Activated naive CD4-positive, alpha-beta T cell treated with anti-CD3 and anti-CD28 coated beads for 36 hours (primary cell): ENCODE data around the gene TOR4A. TPM values are rescaled to one million over a fixed set of nuclear protein-coding genes. Genes with fewer than 3 reads are reported as not detected.

Experiments used
- CTCF ChIA-PET: fragments of 350-600 bp; sonication (Branson Sonifier 250); formaldehyde crosslinking; loops from one replicate; lab custom pipeline; 2021; ENCODE audit warnings: antibody characterized with exemption; lab: Charles Lee
- DNase-seq: peaks from one replicate; pipeline ENCODE4 v3.0.0-alpha.2; 2020
- H3K27ac Mint-ChIP-seq: one replicate; pipeline ENCODE4 v1.8.0; 2021; ENCODE audit warnings: mild to moderate bottlenecking, mixed read lengths
- H3K27me3 Mint-ChIP-seq: one replicate; pipeline ENCODE4 v1.8.0; 2021; ENCODE audit warnings: low read depth, mixed read lengths
- H3K36me3 Mint-ChIP-seq: one replicate; pipeline ENCODE4 v1.8.0; 2021; ENCODE audit warnings: low read depth, mixed read lengths
- H3K4me1 Mint-ChIP-seq: one replicate; pipeline ENCODE4 v1.8.0; 2021; ENCODE audit warnings: low read depth, mixed read lengths
- H3K4me3 Mint-ChIP-seq: one replicate; pipeline ENCODE4 v1.8.0; 2021; ENCODE audit warnings: mild to moderate bottlenecking, moderate library complexity, mixed read lengths
- H3K9me3 Mint-ChIP-seq: one replicate; pipeline ENCODE4 v1.8.0; 2021; ENCODE audit warnings: mixed read lengths
- intact Hi-C: fragments of 100-400 bp; cut with micrococcal nuclease; formaldehyde crosslinking; loops from one replicate; pipeline ENCODE4 v1.15.1; 2023
- total RNA-seq, 2 experiments: library from RNA; stranded (reverse); gene quantifications; one replicate each; pipeline ENCODE4 v1.2.3, GENCODE V29; 2021

Gene TOR4A
- total RNA-seq, 2 experiments from 2014 or later: 0.93 to 1.1 TPM

DNA sequence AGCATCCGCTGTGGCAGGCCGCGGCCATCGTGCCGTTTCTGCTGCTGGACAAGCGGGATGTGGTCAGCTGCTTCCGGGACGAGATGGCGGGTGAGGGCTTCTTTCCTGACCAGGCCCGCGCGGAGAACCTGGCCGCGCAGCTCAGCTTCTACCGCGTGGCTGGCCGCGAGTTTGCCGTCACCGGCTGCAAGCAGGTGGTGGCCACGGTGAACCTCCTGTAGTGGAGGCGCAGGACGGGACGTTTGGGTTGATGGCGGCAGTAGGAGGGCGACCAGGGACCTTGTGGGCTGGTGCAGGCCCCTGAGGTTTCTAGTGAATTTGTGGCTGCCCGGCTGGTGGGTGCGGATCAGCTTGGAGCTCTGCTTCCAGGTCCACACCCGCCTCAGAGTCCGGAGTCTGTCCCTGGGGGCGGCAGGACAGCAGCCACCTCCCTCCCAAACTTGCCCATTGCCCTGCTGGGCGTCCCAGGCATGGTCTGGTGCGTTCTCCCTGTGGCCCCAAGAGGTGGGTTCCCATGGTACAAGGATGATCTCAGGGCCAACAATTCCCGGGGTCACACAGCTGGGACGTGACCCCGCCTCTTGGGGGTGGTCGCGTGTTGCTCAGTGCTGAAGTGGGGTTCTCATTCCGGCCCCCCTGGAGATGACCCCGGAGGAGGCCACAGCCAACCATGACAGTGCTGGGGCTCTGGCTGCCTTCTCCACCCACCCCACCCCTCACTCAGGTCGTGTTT, 2.4 kb downstream of the TOR4A start:
- H3K4me3 Mint-ChIP-seq: no peak overlapping the region
- CTCF ChIA-PET: no interaction called here
- no peak overlapping the region for H3K27ac Mint-ChIP-seq
- intact Hi-C loops: no loop called here
- peaks cover 13% of the 10 kb centered on the region for H3K27me3 Mint-ChIP-seq
- DNase-seq: no peak
- H3K9me3 Mint-ChIP-seq: no peaks in the 10 kb centered on the region
- peaks cover 11% of the 10 kb centered on the region for H3K4me1 Mint-ChIP-seq
- no peaks in the 10 kb centered on the region for H3K36me3 Mint-ChIP-seq

DNA sequence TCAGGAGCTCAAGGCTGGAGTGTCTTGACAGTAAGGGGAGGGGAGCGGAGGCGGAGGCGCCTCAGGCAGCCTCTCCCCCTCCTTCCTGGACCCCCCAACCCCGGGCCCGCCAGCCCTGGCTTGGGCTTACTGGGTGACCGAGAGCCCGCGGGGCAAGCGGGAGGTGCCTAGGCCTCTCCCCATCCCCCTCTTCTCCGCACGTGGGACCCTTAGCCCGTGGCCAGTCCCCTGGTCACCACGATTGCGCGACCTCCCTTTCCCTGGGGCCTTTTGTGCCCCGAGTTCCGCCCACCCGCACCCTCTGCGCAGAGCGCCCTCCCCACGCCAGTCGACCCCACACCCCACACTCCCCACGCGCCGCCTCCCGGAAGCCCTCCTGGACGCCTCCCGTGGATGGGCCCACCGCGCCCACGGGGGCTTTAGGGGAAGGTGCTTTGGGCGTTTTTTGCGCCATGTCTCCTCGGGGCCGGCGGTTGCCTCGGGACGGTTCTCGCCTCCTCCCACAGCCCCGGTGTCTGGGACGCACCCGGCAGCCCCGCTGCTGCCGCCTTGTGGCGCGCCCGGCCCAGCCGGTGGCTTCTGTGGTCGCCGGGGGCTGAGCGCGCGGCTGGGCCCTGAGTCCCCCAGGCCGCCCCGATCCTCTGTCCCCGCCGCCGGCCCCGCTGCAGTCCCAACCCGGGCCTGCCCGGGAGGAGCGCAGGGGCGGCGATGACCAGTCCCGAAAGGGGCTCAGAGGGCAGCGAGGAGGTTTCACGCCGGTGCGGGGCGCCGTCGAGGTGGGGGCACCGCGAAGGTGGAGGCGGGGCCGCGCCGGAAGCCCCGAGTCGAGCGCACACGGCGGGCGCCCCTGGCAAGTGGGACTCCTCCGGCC, 3.2 kb downstream of the TOR4A start:
- Mint-ChIP-seq H3K4me1 (peaks cover 9% of the 10 kb centered on the region), H3K9me3 (no peaks in the 10 kb centered on the region), H3K4me3 (no peak overlapping the region), H3K27me3 (peaks cover 13% of the 10 kb centered on the region), H3K27ac (no peak overlapping the region), H3K36me3 (no peaks in the 10 kb centered on the region)
- no peak for DNase-seq
- intact Hi-C loops: no loop called here
- CTCF ChIA-PET: no interaction called here

- H3K27me3 Mint-ChIP-seq: peaks cover 13% of the 10 kb centered on the region
- no peaks in the 10 kb centered on the region for H3K36me3 Mint-ChIP-seq
- no peak for DNase-seq
- intact Hi-C loops: no loop called here
- H3K4me3 Mint-ChIP-seq: no peak overlapping the region
- H3K27ac Mint-ChIP-seq: no peak overlapping the region
- H3K9me3 Mint-ChIP-seq: no peaks in the 10 kb centered on the region
- CTCF ChIA-PET: no interaction called here
- peaks cover 8% of the 10 kb centered on the region for H3K4me1 Mint-ChIP-seq
These were observed 4.0 kb downstream of the TOR4A start for GRCh38 chr9:137281345-137282116.

GRCh38 chr9:137286975-137287383, 9.5 kb downstream of the TOR4A start:
- Mint-ChIP-seq H3K27me3 (peaks cover 10% of the 10 kb centered on the region), H3K4me3 (no peak overlapping the region), H3K4me1 (no peaks in the 10 kb centered on the region), H3K36me3 (no peaks in the 10 kb centered on the region), H3K27ac (no peak overlapping the region), H3K9me3 (no peaks in the 10 kb centered on the region)
- CTCF ChIA-PET: interaction anchor here (0.6 to 1.3 kb wide), 7 partner anchors 10 to 306 kb away, joined by 3 to 6 read pairs (median 4); partner anchors contain the start of gene TOR4A
- intact Hi-C loops: no loop called here
- peak; percentile 46 for DNase-seq

DNA sequence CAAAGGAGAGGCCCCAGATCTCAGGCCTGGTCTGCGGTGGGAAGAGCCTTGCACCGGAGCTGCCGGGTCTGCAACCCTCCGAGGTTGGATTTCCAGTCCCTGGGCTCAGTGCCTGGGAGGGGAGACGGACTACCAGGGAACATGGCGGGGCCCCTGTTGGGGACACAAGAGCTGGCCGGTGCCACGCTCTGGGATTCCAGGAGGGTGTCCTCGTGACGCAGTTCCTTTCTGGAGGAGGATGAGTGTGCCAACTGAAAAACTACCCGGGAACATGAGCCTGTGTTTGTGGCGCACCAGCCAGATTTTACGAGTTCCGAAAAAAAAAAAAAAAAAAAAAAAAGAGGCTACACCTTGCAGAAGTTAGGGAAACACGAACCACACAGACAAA, 15.6 kb downstream of the TOR4A start:
- Mint-ChIP-seq H3K36me3 (no peaks in the 10 kb centered on the region), H3K27me3 (peaks cover 20% of the 10 kb centered on the region), H3K4me3 (no peak overlapping the region), H3K9me3 (peaks cover 1% of the 10 kb centered on the region), H3K27ac (no peak overlapping the region), H3K4me1 (peaks cover 8% of the 10 kb centered on the region)
- CTCF ChIA-PET: interaction anchor here (0.6 to 1.4 kb wide), 2 partner anchors 113 to 232 kb away, joined by 3 read pairs; no protein-coding TSS in a partner anchor
- intact Hi-C loops: no loop called here
- no peak for DNase-seq

DNA sequence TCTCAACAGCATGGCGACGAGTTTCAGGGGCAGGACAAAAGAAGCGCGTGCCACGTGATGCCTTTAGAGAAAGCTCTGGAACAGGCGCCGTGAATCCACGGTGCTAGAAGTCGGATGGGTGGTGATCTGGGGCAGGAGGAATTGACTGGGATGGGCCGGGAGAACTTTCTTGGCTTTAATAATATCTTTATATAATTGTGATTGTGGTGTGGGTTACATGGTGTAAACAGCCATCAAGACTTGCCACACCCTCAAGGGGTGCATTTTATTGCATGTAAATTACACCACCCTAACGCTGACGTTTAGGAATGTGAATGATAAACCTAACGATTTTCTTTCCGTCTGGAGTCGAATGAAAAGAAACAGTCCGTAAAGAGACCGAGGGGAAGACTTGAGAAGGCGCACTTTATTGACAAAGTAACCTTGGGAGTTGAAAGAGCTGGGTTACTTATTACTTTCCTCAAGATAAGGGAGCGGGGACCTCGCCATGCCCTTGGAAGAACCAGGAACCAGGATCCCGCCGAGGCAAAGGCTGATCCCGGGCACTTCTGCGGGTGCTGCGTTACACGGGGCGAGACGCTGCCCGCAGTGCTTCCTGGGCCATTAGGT, 16.1 kb downstream of the TOR4A start:
- CTCF ChIA-PET: interaction anchor here (0.6 to 1.4 kb wide), 3 partner anchors 113 to 231 kb away, joined by 3 read pairs; no protein-coding TSS in a partner anchor
- H3K9me3 Mint-ChIP-seq: peaks cover 1% of the 10 kb centered on the region
- intact Hi-C loops: loop anchor here (1.0 kb wide), 1 partner anchor 152 kb away; no protein-coding TSS in a partner anchor
- peaks cover 20% of the 10 kb centered on the region for H3K27me3 Mint-ChIP-seq
- H3K36me3 Mint-ChIP-seq: no peaks in the 10 kb centered on the region
- no peak for DNase-seq
- peaks cover 8% of the 10 kb centered on the region for H3K4me1 Mint-ChIP-seq
- H3K4me3 Mint-ChIP-seq: no peak overlapping the region
- no peak overlapping the region for H3K27ac Mint-ChIP-seq

GRCh38 chr9:137294091-137294680, 16.7 kb downstream of the TOR4A start:
- H3K9me3 Mint-ChIP-seq: peaks cover 1% of the 10 kb centered on the region
- no peak overlapping the region for H3K27ac Mint-ChIP-seq
- no peaks in the 10 kb centered on the region for H3K36me3 Mint-ChIP-seq
- intact Hi-C loops: loop anchor here (1.0 kb wide), 1 partner anchor 151 kb away; no protein-coding TSS in a partner anchor
- peak; percentile 37 for DNase-seq
- CTCF ChIA-PET: interaction anchor here (0.8 to 1.3 kb wide), 2 partner anchors 199 to 233 kb away, joined by 3 read pairs; no protein-coding TSS in a partner anchor
- H3K4me3 Mint-ChIP-seq: peak overlapping the region; percentile 9
- H3K4me1 Mint-ChIP-seq: peaks cover 8% of the 10 kb centered on the region
- H3K27me3 Mint-ChIP-seq: peaks cover 20% of the 10 kb centered on the region

- Mint-ChIP-seq H3K27ac (no peak overlapping the region), H3K27me3 (peaks cover 24% of the 10 kb centered on the region), H3K4me1 (peaks cover 8% of the 10 kb centered on the region), H3K36me3 (no peaks in the 10 kb centered on the region), H3K4me3 (peak overlapping the region; percentile 47), H3K9me3 (peaks cover 1% of the 10 kb centered on the region)
- intact Hi-C loops: loop anchor here (1.0 kb wide), 1 partner anchor 151 kb away; no protein-coding TSS in a partner anchor
- DNase-seq: no peak
- CTCF ChIA-PET: interaction anchor here (0.6 to 1.3 kb wide), 2 partner anchors 167 to 233 kb away, joined by 3 read pairs; no protein-coding TSS in a partner anchor
These were observed 17.2 kb downstream of the TOR4A start for GRCh38 chr9:137294681-137295237.

- CTCF ChIA-PET: interaction anchor here (0.6 to 1.3 kb wide), 2 partner anchors 166 to 232 kb away, joined by 3 read pairs; no protein-coding TSS in a partner anchor
These were observed 17.8 kb downstream of the TOR4A start for GRCh38 chr9:137295238-137295811.

GRCh38 chr9:137295849-137296669, 18.5 kb downstream of the TOR4A start:
- Mint-ChIP-seq H3K9me3 (peaks cover 1% of the 10 kb centered on the region), H3K36me3 (no peaks in the 10 kb centered on the region), H3K4me3 (peak overlapping the region; percentile 27), H3K27me3 (peaks cover 32% of the 10 kb centered on the region), H3K4me1 (peaks cover 11% of the 10 kb centered on the region), H3K27ac (no peak overlapping the region)
- intact Hi-C loops: no loop called here
- CTCF ChIA-PET: no interaction called here
- DNase-seq: no peak

More at GRCh38 chr9:137295238-137295811, 17.8 kb downstream of the TOR4A start:
- Mint-ChIP-seq H3K4me3 (peak overlapping the region; percentile 47), H3K36me3 (no peaks in the 10 kb centered on the region), H3K4me1 (peaks cover 8% of the 10 kb centered on the region), H3K27me3 (peaks cover 27% of the 10 kb centered on the region), H3K9me3 (peaks cover 1% of the 10 kb centered on the region), H3K27ac (no peak overlapping the region)
- intact Hi-C loops: no loop called here
- DNase-seq: peak; percentile 46
